GM19239 (cell line): Measurements from ENCODE around the gene ATF6.
A peak's percentile ranks its signal among the peaks of the same experiment; 100 is the strongest.

ENCODE experiments used
- DNase-seq: peaks from one replicate; pipeline ENCODE4 v3.0.0; 2011; ENCODE audit warnings: low spot score; ENCODE audit not compliant: insufficient read length
- FAIRE-seq: peaks from 2 replicates; lab custom pipeline; 2011; peaks lifted over from hg19 to GRCh38; lab: Jason Lieb, UNC

The ATF6 gene

DNA sequence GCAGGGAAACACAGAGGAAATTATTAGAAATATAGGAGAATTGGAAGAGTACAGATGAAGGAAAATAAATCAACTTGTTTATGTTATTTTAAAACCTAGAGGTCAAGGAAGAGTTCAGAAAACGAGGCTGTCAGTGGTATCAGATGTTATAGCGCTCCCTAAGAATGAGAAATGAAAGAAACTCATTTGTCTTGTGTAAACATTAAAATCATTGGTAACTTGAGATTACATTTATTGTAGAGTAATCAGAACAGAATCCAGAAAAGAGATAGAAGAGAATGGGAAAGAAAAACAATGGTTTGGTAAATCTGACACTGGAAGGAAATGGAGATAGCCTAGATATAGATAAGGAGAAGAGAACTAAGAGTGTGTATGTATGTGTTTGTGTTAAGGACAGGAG is 106.4 kb downstream of the ATF6 start:
- FAIRE-seq (no peak), DNase-seq (no peak)

DNA sequence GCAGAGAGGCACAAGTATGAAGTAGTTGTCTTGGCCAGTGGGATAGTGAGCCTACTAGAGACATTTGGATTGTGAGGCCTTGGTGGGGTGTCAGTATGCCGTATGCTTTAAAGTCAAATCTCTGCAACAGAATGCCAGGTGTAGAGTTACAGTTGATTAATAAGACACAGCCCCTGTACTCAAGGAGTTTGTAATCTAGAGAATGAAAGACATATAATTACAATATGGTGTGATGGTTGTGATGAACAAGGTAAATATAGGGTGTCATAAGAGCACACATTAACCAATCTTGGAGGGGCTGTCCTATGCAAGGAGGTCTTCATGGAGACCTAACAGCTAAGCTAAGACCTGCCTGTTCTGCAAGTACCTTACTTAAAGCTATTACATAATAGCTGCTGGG is 113.1 kb downstream of the ATF6 start:
- FAIRE-seq (no peak), DNase-seq (no peak)

DNA sequence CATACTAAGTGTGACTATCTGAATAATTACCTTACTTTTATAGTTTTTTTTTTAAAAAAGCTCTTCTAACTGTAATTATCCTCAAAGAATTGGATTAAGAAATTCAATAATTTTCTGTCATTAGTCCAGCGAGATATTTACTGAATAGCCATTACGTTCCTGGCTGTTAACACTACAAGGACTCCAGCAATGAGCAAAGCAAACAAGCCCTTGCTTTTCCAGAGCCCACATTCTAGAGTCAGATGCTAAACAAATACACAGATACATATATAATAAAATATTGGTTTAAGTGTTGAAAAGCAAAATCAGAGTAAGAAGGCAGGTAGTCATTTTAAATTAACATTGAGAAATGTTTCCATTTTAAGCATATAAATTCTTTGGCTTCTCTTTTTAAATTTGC is 118.4 kb downstream of the ATF6 start:
- FAIRE-seq, result no peak
- DNase-seq, result no peak

DNA sequence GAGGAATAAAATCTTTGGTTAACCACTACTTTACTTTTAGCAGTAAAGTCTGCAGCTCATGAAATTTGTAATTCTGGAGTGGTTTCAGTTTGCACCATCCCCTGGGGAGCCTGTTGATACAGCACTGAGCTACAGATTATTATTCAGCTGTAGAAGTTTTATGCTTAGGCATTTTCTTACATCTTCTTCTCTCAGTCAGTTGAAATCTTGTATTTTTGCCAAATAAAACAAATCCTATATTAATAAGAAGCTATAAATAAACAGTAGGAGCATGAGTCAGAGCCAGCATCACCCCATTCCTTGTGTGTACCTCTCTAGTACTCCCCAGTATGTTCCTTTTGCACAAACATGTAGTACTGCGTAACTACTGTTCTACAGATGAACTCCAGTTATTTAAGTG is 118.9 kb downstream of the ATF6 start:
- DNase-seq (no peak), FAIRE-seq (peak; percentile 11)

DNA sequence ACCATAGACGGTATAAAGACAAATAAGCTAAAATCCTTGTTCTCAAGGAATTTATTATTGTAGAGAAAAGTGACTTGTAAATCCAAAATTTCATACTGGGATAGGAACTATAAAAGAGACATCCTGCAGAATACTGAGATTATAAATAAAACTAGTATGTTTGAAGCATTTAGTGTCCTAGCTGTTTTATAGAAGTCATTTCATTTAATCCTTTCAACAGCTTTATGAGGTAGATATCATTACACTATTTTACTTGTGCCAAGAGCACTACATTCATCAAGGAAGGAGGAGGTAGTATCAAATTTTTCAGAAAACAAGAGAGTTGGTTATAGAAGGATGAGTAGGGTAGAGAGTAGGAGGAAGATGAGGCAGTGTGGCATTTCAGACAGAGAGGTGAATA is 119.6 kb downstream of the ATF6 start:
- DNase-seq, result no peak
- no peak for FAIRE-seq

DNA sequence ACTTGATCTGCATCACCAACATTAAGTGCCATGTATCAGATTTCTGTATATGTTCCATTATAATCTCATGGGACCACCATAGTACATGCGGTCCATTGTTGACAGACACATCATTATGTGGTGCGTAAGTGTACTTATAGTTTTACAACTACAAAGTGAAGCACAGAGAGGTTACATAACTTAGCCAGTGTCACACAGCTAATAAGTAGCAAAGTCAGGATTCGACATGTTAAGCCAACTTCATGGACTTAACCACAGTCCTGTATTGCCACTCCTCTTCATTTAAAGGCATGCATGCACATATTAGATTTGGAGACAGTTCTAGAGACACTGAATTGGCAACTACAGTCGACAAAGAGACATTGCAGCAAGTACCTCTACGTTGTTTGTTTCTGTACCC is 120.5 kb downstream of the ATF6 start:
- FAIRE-seq (no peak), DNase-seq (no peak)

DNA sequence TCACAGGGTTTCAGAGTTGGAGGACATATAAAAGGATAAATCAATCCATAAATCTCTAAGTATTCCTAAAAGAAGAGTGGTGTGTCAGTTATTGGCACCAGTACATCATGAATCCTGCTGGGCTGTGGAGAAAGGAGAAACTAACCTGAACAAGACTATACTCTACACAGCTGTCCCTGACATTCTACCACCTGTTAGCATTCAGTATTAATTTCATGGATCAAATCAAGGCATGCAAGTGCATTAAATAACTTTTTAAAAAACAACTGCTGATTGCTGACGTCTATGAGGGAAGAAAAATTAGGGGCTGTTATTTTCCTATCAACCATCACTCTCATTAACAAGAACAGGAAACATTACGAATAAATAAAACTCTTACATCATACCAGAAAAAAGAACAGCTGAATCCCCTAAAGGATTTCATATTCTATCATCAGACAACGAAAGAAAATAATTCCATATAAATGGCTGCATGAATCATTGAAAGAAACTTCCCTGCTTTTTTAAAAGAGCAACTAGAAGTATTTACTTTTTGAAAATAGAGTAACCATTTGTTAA is 121.7 kb downstream of the ATF6 start:
- no peak for FAIRE-seq
- DNase-seq, result no peak

DNA sequence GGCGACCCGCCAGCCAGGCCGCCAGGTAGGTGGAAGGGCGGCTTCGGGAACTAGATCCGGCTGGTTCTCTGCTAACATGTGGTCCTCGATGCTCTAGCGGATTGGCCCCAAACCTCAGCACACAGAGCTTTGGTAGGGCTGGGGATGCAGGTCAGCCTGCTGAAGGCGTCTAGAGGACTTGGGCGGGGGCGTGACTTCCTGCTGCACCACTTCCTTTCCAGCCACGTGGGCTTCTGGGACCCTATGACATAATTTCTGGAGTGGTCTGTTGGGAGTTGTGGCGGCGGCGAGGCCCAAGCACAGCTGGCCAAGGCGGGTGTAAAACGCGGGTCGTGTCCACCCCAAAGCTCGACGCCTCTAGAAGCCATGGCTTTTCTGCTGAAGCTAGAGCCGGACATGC is 124.5 kb downstream of the ATF6 start:
- FAIRE-seq, result no peak
- DNase-seq, result no peak

DNA sequence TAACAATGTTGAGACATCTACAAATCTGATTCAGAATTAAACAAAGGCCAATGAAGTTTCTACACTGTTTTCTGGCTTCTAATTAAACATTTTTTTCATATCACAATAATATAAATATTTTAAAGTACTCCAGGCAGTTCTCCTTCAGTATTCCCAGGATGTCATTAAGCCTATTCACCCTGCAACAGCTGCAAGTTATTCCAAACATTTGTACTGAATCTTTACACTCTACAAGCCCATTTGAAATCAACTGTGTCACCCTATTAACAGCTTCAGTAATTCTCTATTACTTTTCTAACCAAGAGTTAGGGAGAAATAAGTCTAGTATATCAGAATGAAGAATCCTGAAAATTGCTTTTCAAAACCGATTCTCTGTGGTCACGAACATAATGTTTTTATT is 133.0 kb downstream of the ATF6 start:
- no peak for FAIRE-seq
- DNase-seq, result no peak

DNA sequence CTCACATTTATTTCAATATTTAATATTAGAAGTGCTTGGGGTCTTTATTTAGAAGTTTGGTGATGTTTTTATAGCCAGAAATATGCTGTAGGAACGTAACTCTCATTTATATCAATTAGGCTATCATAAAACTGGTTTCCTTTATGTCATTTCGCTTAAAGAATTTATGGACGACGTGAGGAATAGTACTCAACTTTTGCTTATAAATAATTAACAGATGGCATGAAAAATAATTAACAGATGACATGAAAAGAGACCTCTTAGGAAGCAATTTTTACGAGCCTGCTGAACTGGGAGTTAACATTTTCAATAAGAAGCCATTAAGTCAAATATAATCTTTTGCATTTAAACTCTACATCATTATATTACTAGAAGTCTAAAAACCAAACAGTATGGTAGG is 134.0 kb downstream of the ATF6 start:
- DNase-seq (no peak), FAIRE-seq (no peak)

DNA sequence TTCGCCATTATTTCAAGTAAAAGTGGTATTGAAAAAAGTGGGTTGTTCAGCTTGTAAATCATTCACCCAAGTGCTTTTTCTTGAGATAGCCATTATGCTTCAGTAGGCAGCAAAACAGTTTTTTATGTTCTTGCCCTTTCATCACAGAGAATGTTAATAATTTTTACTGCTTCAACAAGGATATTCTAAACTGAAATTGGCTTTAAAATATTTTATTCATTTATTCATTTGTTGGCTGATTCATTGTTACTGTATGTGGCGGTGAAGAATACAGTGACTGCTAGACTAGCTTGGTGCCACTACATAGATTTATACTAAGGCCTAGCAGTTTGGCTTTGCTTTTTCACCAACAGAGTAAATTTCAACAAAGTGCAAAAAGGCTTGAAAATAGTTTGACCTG is 136.1 kb downstream of the ATF6 start:
- FAIRE-seq (no peak), DNase-seq (no peak)

DNA sequence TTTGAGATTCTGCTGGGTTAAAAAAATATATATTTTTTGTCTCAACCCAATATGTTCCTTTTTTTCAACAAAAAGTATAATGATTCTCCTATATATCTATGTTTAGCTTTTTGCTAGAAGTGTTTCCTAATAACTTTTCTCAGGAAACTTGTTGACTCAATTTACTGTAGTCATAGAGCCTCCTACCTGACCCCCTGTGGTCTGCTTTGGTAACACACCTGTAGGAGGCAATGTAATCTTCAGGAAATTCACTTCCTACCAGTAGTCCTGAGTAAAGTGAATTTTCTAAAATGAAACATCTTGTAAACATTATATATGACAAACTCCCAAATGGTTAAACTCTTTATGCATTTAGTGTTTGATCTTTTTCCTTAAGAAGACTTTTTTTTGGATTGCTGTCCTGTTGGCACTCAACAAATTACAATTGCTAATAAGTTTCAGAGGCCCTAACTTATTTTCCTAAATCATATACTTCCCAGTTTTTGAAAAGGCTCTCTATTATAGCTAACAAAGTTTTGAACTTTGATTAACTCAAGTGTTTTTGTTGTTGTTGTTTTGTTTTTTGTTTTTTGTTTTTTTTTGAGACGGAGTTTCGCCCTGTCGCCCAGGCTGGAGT is 139.3 kb downstream of the ATF6 start:
- peak; percentile 53 for FAIRE-seq
- no peak for DNase-seq

DNA sequence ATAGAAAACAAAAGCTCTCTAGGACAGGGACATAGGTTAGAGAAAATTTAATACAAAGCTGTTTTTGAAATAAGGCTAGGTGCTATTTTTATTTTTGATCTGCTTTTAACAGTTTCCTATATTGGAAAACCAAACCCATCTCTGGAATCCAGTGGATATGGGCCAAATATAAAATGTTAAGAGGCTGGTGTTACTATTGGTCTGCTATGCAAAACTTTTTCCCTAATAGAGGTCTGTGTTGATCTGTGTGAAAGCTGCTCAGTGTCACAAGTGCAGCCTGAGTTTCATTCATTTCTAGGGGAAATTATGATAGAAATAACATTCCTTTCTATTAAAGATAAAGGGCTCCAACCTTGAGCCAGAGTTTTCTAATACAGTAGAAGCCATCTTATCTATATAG is 141.1 kb downstream of the ATF6 start:
- DNase-seq, result no peak
- no peak for FAIRE-seq

DNA sequence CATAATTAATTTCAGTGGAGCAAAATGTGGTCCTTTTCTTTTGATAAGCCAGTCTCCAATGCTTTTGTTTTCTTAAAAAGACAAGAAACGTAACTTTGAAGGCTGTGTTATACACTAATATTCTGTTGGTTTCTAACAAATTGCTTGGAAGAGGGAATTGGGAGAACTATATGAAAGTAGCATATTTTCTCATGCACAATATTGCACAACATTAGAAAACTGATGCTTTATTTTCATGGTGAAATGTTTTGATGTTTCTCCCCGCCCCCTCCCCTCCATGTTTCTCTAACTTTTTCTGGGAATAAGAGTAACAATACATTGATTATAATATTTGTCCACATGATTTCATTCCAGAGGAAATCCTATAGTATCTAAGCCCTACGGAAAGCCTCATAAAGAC is 142.1 kb downstream of the ATF6 start:
- FAIRE-seq (no peak), DNase-seq (no peak)

DNA sequence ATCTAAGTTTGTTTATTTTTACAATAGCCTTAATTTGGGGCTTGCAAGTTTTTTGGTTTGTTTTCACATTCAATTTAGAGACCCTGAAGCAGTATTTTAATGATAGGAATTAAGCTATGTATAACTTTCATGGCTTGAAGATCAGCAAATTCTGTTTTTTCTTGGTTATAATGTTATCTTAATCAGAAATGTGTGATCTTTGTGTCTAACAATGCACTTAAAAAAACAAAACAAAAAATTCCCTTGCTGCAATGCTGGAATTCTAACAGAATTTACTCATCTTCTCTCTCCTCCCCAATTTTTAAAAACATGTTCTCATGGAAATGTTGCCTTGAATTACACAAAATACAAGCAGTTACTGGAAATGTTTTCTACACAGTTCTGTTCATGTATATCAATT is 144.5 kb downstream of the ATF6 start:
- FAIRE-seq (no peak), DNase-seq (no peak)

DNA sequence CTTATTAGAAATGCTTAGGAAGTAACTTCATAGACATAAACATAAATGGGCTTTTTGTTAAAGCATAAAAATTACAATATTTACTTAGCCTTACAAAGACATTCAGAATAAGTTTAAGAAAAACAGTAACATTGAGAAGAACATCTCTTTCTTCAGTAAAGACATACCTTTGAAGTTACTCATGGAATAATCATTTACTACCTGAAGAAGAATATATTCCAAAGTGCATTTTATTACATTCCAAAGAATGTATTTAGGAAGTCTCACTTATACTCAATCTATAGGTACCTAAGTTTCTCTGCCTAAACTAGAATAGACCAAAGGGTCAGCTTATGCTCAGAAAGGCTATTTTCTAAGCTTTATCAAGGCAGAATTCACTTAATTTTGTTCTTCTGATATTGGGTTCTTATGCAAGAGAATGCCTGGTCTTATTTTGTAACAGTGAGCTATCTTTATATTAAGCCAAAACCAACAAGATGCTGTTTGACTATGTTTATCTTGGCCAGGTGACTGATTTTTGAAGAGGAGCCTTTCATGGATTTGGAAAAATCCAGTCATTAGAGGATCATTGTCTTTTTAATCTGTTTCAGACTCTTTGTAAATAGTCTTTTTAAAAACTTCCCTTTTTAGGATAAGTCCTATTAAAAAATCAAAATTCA is 147.5 kb downstream of the ATF6 start:
- FAIRE-seq (no peak), DNase-seq (no peak)

DNA sequence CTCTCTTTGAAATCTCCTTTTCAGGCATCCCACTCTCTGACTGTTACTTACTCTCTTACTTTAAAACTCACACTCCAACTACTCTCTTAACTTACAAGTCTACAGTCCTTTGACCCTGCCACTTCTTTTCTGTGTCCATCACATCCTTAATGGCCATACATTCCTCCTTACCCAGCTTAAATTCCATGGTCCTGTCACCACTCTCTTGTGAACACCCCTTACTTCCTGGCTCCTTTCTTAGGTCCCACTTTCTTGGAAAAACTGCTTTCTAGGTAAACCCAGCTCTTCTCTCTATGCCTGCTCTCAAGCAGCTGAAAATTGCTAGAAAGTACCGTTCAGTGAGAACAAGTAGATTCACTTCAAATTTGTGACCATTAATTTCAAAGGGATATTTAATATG is 148.5 kb downstream of the ATF6 start:
- FAIRE-seq (no peak), DNase-seq (no peak)

DNA sequence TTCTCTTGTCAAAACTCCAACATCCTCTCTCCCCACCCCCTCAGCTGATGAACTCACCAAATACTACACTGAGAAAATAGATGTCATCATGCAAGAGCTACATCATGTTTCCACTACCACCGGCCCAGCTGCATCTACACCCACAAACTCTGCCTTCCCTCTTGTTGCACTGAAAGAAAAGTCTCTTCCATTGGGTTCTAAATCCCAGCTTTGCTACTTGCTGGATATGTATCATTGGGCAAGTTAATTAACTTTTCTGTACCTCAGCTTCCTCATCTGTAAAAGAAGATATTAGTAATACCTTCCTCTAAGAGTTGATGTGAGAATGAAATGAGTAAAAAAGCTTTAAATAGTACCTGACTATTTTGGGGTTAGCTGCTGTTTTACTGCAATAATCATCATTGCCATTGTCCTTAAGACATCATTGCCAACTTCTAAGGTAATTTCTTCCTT is 149.0 kb downstream of the ATF6 start:
- FAIRE-seq, result no peak
- peak; percentile 1 for DNase-seq

DNA sequence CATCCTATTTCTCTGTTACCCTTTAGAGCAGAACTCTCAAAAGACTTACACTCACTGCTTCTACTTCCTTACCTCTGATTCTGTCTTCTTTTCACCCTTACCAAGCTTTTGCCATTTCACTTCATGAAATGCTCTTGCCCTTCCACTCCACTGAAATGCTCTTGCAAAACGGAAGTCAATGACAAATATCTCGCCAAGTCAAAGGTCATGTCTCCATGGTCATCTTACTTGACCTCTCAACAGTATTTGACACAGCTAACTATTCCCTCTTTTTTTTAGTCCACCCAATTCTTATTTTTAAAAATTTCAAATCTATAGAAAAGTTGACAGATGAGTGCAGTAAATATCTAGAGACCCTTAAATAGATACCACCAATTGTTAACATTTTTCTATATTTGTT is 149.9 kb downstream of the ATF6 start:
- FAIRE-seq (peak; percentile 56), DNase-seq (no peak)

DNA sequence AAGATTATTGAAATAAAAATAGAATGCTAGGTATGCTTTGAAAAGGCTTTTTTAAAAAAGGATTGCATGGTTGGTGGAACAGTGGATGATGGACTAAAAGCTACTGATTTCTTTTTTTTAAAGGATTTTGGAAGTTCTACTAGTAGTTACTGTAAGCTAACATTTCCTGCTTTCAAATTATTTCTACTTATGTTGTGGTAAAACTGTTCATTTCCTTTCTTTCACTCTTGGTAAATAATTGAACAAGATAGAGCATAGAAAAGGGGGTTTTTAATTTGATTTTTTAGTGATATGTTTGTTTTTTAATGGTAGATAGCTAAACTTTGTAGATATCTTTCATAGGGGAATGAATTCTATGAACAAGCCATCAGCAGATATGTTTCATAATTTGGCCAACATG is 153.1 kb downstream of the ATF6 start:
- FAIRE-seq, result peak; percentile 87
- no peak for DNase-seq

DNA sequence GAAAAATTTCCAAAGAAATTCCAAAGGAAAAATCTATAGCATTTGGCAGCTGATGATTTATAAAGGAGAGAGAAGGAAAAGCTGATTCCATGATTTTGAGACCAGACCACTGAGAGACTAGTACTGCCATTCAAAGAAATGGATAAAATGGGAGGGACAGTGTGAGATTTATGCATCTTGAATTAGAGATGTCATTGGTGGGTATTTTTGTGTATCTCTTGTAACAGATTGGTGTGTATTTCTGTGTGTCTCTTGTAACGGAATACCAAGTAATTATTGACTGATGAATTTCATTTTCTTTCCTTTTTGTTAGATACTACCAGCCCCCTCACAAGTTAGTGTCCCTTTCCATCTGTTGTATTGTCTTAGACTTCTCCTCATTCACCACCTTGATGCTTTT is 155.4 kb downstream of the ATF6 start:
- FAIRE-seq (peak; percentile 26), DNase-seq (no peak)

DNA sequence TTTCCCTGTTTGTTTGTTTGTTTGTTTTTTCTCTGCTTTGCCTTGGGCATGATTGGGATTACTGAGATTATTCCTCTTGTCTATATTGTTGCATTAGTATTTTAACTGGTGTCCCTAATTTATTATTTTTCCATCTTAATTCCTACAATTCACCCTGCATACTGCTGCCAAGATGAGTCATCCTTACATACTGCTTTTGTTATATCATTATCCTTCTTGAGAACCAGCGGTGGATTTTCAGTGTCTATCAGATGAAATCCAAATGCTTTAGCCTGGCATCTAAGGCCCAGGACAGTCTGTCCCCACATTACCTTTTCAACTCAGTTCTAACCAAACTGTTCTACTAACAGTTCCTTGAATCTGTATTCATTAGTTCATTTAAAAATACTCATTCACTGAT is 155.9 kb downstream of the ATF6 start:
- FAIRE-seq (no peak), DNase-seq (no peak)
